Choroid plexus epithelial cell (primary cell): ENCODE measurements around the gene ATN1.
A peak's percentile ranks its signal among the peaks of the same experiment; 100 is the strongest.

Experiments
- DNase-seq: peaks from one replicate; pipeline ENCODE4 v3.0.0-alpha.2; 2010; ENCODE audit warnings: low read depth
- H3K4me3 ChIP-seq: 2 replicates; pipeline ENCODE4 v1.5.1; 2011; ENCODE audit warnings: low read depth, mild to moderate bottlenecking, control low read depth, low read length, moderate library complexity
- TF ChIP-seq, protein P1 (sequence below): conservative IDR thresholded peaks from 2 replicates; pipeline ENCODE4 v1.5.1; 2011; ENCODE audit warnings: low read depth, mild to moderate bottlenecking, control low read depth, inconsistent platforms, low read length, moderate library complexity

The ATN1 gene

DNA sequence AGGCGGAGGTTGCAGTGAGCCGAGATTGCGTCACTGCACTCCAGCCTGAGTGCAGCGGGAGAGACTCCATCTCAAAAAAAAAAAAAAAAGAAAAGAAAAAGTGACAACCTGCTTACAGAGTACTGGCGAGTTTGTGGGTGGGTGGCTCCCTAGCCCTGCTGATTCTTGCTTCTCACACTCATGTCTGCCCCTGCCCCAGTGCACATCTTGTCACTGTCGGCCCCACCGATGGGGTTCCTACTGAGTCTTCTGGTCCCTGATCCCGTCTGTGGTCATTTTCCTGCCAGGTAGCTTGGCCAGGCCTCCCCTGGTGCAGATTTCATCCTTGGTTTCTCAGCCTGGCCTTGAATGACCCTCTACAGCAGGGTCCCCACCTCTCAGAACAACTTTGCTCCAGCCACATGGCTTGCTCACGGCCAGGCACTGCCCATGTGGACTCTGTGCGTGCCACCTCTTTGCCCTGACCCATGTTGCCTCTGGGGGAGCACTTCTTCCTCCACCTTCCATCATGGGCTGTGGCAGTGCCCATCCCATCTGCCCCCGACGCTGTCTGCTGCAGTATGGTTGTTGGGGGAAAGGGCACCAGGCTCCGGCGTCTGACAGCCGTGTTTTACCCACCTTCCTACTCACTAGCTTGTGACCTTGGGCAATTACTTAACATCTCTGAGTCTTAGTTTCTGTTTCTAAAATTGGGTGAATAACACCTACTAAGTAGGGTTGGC, 21.3 kb downstream of the ATN1 start:
- no peak overlapping the region for H3K4me3 ChIP-seq
- TF ChIP-seq, protein P1, sequence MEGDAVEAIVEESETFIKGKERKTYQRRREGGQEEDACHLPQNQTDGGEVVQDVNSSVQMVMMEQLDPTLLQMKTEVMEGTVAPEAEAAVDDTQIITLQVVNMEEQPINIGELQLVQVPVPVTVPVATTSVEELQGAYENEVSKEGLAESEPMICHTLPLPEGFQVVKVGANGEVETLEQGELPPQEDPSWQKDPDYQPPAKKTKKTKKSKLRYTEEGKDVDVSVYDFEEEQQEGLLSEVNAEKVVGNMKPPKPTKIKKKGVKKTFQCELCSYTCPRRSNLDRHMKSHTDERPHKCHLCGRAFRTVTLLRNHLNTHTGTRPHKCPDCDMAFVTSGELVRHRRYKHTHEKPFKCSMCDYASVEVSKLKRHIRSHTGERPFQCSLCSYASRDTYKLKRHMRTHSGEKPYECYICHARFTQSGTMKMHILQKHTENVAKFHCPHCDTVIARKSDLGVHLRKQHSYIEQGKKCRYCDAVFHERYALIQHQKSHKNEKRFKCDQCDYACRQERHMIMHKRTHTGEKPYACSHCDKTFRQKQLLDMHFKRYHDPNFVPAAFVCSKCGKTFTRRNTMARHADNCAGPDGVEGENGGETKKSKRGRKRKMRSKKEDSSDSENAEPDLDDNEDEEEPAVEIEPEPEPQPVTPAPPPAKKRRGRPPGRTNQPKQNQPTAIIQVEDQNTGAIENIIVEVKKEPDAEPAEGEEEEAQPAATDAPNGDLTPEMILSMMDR: no peak
- no peak for DNase-seq

DNA sequence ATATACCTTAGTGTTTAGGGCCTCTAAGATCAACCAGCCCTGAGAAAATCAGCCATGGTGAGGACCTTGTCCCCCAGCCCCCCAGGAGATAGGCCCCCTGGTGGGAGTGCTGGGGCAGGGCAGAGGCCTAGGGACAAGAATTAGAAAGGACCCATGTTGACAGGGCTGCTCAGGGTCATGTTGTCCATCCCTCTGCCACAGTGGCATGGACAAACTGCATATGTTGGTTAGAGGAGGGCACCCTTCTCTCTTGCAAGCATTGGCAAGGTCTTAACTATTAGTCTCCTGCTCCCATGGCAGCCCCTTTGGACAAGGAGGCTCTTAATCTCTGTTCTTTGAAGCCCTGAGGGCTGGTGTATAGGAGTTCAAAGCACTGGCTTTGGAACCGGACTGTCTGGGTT, 22.6 kb downstream of the ATN1 start:
- TF ChIP-seq, protein P1: peak; percentile 36
- no peak for DNase-seq
- no peak overlapping the region for H3K4me3 ChIP-seq

DNA sequence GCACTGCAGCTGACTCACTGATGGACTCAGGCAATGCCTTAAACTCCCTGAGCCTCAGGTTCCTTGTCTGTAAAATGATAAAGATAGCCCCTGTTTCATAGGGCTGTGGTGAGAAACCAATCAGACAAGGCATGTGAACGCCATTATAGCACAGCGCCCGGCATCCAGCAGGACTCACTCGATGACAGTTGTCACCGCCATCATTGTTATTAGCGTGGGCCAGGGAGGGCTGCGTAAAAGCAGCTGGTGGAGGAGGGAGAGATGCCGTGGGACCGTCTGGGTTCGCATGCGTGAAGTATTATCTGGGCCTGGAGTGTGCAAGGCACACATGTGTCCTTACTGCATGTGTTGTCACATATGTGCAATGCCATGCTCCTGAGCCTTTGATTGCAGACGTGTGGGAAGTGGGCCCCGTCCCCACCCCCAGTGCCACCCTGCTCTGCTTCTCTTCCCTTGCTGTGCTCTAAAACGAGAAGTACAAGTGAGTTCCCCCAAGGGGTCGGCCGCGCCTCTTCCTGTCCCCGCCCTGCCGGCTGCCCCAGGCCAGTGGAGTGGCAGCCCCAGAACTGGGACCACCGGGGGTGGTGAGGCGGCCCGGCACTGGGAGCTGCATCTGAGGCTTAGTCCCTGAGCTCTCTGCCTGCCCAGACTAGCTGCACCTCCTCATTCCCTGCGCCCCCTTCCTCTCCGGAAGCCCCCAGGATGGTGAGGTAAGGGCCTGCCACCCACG, 23.2 kb downstream of the ATN1 start, which contains the start of gene PTPN6:
Gene PTPN6 (plus strand): TSS at position 546 of the 730 bp plus-strand sequence. CDS start 157 bp downstream, at position 703.
- H3K4me3 ChIP-seq: no peak within 1 kb of the TSS
- no peak for DNase-seq
- TF ChIP-seq, protein P1: no peak

DNA sequence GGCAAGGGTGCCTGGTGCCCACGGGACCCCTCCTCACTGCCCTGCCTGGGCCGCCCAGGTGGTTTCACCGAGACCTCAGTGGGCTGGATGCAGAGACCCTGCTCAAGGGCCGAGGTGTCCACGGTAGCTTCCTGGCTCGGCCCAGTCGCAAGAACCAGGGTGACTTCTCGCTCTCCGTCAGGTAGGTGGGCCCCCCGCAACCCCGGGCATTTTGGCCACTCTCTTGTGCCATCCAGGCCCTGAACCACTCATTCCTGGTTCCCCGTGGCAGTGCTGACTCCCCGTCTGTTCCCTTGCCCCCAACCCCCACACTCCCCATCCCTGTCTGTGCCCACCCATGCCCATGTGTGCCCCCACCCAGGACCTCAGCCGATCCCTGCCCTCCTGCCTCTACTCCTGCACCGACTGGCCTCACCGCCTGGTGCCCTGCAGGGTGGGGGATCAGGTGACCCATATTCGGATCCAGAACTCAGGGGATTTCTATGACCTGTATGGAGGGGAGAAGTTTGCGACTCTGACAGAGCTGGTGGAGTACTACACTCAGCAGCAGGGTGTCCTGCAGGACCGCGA, 23.9 kb downstream of the ATN1 start:
- H3K4me3 ChIP-seq: no peak overlapping the region
- DNase-seq: no peak
- TF ChIP-seq, protein P1: no peak

DNA sequence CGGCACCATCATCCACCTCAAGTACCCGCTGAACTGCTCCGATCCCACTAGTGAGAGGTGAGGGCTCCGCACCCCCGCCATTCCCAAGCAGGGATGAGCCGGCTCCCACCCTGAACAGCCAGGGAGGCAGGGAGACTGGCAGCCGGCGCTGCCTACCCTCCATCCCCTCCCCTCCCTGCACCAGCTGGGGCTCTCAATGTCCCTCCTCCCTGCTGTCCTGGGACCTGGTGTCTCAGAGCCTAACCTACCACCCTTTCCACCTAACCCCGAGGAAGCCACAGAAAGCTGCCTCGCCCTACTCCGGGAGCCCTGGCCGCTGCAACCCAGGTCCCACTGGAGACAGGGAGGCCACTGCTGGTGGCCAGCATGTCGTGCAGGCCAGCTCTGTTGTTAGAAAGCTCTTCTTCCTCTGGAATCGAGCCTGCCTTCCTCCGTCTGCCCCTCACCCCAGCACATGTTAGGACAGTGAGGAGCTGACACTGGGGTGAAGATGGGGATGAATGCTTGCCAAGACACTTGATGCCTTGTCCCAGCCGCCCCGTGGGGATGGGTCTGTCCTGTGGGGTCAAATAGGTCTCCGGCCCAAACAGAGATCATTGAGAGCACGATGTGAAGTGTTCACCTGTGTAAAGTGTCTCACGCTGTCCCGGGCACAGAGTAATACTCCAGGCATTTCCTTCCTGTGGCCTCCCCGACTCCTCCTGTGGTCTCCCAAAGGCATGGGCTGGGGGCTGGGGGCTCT, 24.5 kb downstream of the ATN1 start:
- H3K4me3 ChIP-seq: no peak overlapping the region
- DNase-seq: no peak
- TF ChIP-seq, protein P1: no peak

DNA sequence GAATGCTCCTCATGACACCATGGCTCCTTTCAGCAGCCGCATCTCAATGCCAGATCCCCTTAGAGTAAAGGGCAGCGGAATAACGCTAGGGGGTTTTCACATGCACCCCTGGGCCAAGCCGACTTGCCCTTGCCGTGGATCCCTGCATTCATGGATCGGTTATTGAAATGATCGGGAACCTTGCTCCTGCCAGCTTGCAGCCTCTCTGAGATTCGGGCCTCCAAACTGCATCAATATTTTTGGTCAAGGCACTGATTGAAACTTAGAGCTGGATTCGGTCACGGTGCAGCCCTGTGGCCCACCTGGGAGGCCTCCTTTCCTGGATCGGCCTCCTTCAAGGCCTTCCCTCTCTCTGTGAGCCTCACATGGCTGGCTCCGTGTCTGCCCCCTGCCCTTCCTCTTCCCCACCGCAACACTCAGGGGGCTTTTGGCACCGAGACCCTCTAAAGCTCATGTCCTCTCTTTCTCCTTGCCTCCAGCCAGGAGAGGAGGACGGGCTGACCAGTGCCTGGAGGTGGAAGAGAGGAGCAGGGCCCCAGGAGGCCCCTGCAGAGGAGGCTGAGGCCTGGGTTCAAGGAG, 25.2 kb downstream of the ATN1 start:
- no peak for DNase-seq
- H3K4me3 ChIP-seq: no peak overlapping the region
- TF ChIP-seq, protein P1: no peak
